Measurements from ENCODE around the gene NELFE. TPM values are rescaled to one million over a fixed set of nuclear protein-coding genes. Genes with fewer than 3 reads are reported as not detected.

Gene NELFE
- total RNA-seq, 1 donor from 2014 or later, result 100 TPM

GRCh38 chr6:31928672-31928939 is 30.2 kb downstream of the NELFE start:
- no peaks in the 10 kb centered on the region for H3K9me3 ChIP-seq
- intact Hi-C loops (cut with DNase I), result no loop called here
- DNase-seq (ENCODE audit: extremely low spot score in 2 of 2), result no peak
- no peaks in the 10 kb centered on the region for H3K36me3 ChIP-seq
- no peak overlapping the region for H3K4me3 ChIP-seq
- H3K4me1 ChIP-seq, result peaks cover 6% of the 10 kb centered on the region
- no peaks in the 10 kb centered on the region for H3K27me3 ChIP-seq
- no peak overlapping the region for H3K27ac ChIP-seq
- no peak for TF ChIP-seq POLR2A (IDR thresholded peaks at IDR 0.05)
- TF ChIP-seq CTCF (IDR thresholded peaks at IDR 0.05), result no peak
- TF ChIP-seq POLR2AphosphoS5 (IDR thresholded peaks at IDR 0.05; ENCODE audit: insufficient read depth in 1 of 2, low read depth in 1 of 2), result no peak

GRCh38 chr6:31927863-31928671 is 30.7 kb downstream of the NELFE start:
- intact Hi-C loops (cut with DNase I), result no loop called here
- H3K27ac ChIP-seq, result peak overlapping the region; percentile 27
- H3K4me3 ChIP-seq, result peak overlapping the region in 1 of 2 donors; percentile 24

GRCh38 chr6:31927242-31927862 is 31.4 kb downstream of the NELFE start, which contains the start of gene C2:
Gene C2 (plus strand): TSS chr6:31927717. CDS start chr6:31927753, 36 bp downstream.
- no peak for TF ChIP-seq POLR2AphosphoS5 (IDR thresholded peaks at IDR 0.05; ENCODE audit: insufficient read depth in 1 of 2, low read depth in 1 of 2)
- TF ChIP-seq POLR2A (IDR thresholded peaks at IDR 0.05), result no peak
- no peak for TF ChIP-seq CTCF (IDR thresholded peaks at IDR 0.05)
- no peak for DNase-seq (ENCODE audit: extremely low spot score in 2 of 2)
- peak within 1 kb of the TSS in 1 of 2 donors; percentile 24 for H3K4me3 ChIP-seq
- peak within 1 kb of the TSS; percentile 27 for H3K27ac ChIP-seq
- H3K36me3 ChIP-seq, result no peaks in the 10 kb centered on the region
- H3K9me3 ChIP-seq, result no peaks in the 10 kb centered on the region
- H3K4me1 ChIP-seq, result peaks cover 6% of the 10 kb centered on the region
- H3K27me3 ChIP-seq, result no peaks in the 10 kb centered on the region
- intact Hi-C loops (cut with DNase I), result no loop called here

More at GRCh38 chr6:31927863-31928671, 30.7 kb downstream of the NELFE start:
- no peak for DNase-seq (ENCODE audit: extremely low spot score in 2 of 2)
- no peaks in the 10 kb centered on the region for H3K27me3 ChIP-seq
- H3K4me1 ChIP-seq, result peaks cover 6% of the 10 kb centered on the region
- no peak for TF ChIP-seq POLR2A (IDR thresholded peaks at IDR 0.05)
- no peak for TF ChIP-seq CTCF (IDR thresholded peaks at IDR 0.05)
- no peak for TF ChIP-seq POLR2AphosphoS5 (IDR thresholded peaks at IDR 0.05; ENCODE audit: insufficient read depth in 1 of 2, low read depth in 1 of 2)
- no peaks in the 10 kb centered on the region for H3K9me3 ChIP-seq
- no peaks in the 10 kb centered on the region for H3K36me3 ChIP-seq

GRCh38 chr6:31922942-31923341 is 35.8 kb downstream of the NELFE start:
- no peaks in the 10 kb centered on the region for H3K27me3 ChIP-seq
- TF ChIP-seq CTCF (IDR thresholded peaks at IDR 0.05), result no peak
- no peak for TF ChIP-seq POLR2AphosphoS5 (IDR thresholded peaks at IDR 0.05; ENCODE audit: insufficient read depth in 1 of 2, low read depth in 1 of 2)
- no peak for TF ChIP-seq POLR2A (IDR thresholded peaks at IDR 0.05)
- H3K36me3 ChIP-seq, result no peaks in the 10 kb centered on the region
- DNase-seq (ENCODE audit: extremely low spot score in 2 of 2), result no peak
- H3K9me3 ChIP-seq, result no peaks in the 10 kb centered on the region
- peaks cover under 1% of the 10 kb centered on the region for H3K4me1 ChIP-seq
- intact Hi-C loops (cut with DNase I), result no loop called here
- no peak overlapping the region for H3K27ac ChIP-seq
- H3K4me3 ChIP-seq, result no peak overlapping the region

- H3K4me1 ChIP-seq, result no peaks in the 10 kb centered on the region
- DNase-seq (ENCODE audit: extremely low spot score in 2 of 2), result no peak
- H3K9me3 ChIP-seq, result no peaks in the 10 kb centered on the region
- H3K36me3 ChIP-seq, result no peaks in the 10 kb centered on the region
- no peak overlapping the region for H3K27ac ChIP-seq
- H3K4me3 ChIP-seq, result no peak overlapping the region
- no peaks in the 10 kb centered on the region for H3K27me3 ChIP-seq
- TF ChIP-seq CTCF (IDR thresholded peaks at IDR 0.05) (no peak), POLR2AphosphoS5 (IDR thresholded peaks at IDR 0.05; ENCODE audit: insufficient read depth in 1 of 2, low read depth in 1 of 2) (no peak)
- intact Hi-C loops (cut with DNase I), result no loop called here
Observed at GRCh38 chr6:31920811-31921210, 38.0 kb downstream of the NELFE start.

Measured in vagina (tissue), 2 donors.